Measurements from ENCODE around the gene JAZF1.

GRCh38 chr7:27964820-27965219 lies 215.8 kb downstream of the JAZF1 start:
- no peak for TF ChIP-seq ZNF274 (IDR thresholded peaks at IDR 0.05; ENCODE audit: low read depth, low read length)
- TF ChIP-seq YY1 (IDR thresholded peaks at IDR 0.05; ENCODE audit: insufficient read depth, insufficient read length) = no peak
